GM12875 (cell line): ENCODE data around the gene UBA5.
A peak's percentile ranks its signal among the peaks of the same experiment; 100 is the strongest.
"Not testable (repeated sequence)": the region's sequence is repeated elsewhere in the genome, so short reads cannot be mapped to it uniquely, and the experiment has no call there.

Source experiments
- H3K4me3 ChIP-seq: one replicate; pipeline ENCODE4 v1.5.1; 2011; ENCODE audit warnings: low read depth, low read length, control low read depth
- CTCF ChIP-seq: IDR thresholded peaks from 2 replicates; pipeline ENCODE4 v1.5.1; 2011; ENCODE audit warnings: low read depth, mild to moderate bottlenecking, control low read depth, inconsistent platforms, low read length, moderate library complexity, borderline replicate concordance; ENCODE audit not compliant: insufficient read depth

The UBA5 gene

DNA sequence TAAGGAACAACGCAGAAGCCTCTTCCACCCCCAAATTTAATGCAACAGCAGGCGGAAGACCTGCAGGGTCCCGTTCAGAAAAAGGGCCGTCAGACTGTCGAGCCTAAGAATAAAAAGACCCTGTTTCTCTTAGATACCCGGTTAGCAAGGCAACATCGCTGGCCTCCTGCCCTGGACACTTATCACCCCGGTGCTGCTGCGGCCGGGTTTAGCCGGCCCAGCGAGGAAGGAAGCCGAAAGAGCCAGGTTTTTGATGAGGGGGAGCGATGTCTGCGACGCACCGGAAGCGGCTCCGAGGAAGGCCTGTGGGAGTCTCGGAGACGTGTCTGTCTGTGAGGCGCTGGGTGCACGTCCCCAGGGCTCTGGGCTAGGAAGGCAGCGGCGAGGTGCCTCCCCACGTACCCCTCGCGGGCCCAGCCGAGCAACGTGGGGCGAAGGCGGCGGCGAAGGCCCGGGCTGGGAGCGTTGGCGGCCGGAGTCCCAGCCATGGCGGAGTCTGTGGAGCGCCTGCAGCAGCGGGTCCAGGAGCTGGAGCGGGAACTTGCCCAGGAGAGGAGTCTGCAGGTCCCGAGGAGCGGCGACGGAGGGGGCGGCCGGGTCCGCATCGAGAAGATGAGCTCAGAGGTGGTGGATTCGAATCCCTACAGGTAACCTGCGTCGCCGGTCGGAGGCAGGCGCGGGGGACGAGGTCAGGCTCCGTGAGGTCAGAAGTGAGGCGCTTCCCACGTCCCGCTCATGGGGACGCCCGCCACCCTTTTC lies at the start of gene UBA5:
UBA5 (plus strand) TSS at position 278 of the 759 bp plus-strand sequence; CDS start at position 487, 209 bp downstream.
- peak within 1 kb of the TSS; percentile 95 for H3K4me3 ChIP-seq
- TF ChIP-seq CTCF = no peak

GRCh38 chr3:132615301-132615700 lies 44.8 kb upstream of the UBA5 start:
- not testable (repeated sequence) for H3K4me3 ChIP-seq

GRCh38 chr3:132615881-132616280 lies 44.2 kb upstream of the UBA5 start:
- no peak for TF ChIP-seq CTCF
- H3K4me3 ChIP-seq = no peak overlapping the region

DNA sequence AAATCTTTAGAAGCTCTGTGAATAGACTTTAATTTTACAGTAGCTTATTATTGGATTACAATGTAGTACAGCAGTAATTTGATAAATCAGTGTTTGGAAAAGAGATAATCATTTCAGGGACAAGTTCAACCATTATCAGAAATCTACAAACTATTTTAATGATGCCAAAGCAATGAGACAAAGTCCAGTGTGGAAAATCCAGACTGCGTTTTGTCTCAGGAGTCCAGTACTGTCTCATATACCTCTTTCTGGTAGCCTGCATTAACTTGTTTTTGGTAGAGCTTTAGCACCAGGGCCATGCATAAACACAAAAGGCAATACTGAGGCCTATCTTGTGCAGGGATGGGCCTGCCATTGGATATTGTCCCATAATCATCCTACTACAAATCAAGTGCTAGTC lies 43.3 kb upstream of the UBA5 start:
- H3K4me3 ChIP-seq = no peak overlapping the region
- TF ChIP-seq CTCF = no peak

DNA sequence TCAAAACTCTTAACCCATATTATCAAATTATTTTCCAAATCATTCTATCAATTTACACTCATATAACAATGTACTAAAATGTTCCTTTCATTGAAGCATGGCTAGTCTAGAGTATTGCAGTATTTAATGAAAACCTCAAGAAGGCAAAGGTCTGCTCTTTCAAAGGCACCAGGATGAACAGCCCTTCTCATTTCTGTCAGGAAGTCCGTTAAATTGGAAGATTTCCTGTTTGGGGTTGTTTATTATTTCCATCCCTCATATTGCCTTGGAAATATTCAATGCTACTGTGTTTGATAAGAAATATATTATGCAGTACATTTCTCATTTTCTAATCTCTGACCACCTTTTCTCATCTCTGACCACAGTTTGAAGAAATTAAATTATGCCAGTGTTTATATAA lies 38.0 kb upstream of the UBA5 start:
- TF ChIP-seq CTCF = no peak
- no peak overlapping the region for H3K4me3 ChIP-seq

DNA sequence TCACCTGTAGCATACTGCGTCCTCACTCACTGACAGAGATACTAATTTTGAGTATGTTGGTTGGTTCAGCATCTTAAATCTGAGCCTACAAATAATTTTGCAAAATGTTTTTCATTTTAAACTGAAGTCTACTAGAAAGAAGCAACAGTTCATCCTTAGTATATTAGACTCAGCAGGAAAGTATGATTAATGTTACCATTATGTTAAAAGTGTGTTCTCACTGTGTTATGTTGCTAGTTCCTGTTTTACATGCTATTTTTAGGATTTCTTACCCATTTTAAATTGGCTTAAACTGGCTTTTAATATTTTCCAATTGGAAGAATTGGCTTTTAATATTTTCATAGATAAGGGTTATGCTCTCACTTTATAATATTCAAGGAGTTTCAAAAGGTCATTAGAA lies 37.4 kb upstream of the UBA5 start:
- no peak for TF ChIP-seq CTCF
- no peak overlapping the region for H3K4me3 ChIP-seq

GRCh38 chr3:132623646-132624045 lies 36.5 kb upstream of the UBA5 start:
- TF ChIP-seq CTCF = no peak

More at GRCh38 chr3:132623646-132624045, 36.5 kb upstream of the UBA5 start:
- H3K4me3 ChIP-seq = no peak overlapping the region
